A549 (cell line): Measurements from ENCODE around the gene CCDC85B.

Experiments
- CEBPB ChIP-seq, 2 experiments: fragments of >200 bp in 1 of 2; sonication (Bioruptor Twin) in 1 of 2; formaldehyde crosslinking in 1 of 2; IDR thresholded peaks; 2 replicates each; pipeline ENCODE4 v1.6.1; 2012 to 2016
- EHMT2 ChIP-seq: fragments of 200-600 bp; sonication (generic); IDR thresholded peaks from 2 replicates; pipeline ENCODE4 v1.6.1; 2016; ENCODE audit warnings: antibody characterized with exemption, low read depth, mild to moderate bottlenecking, moderate library complexity
- MAFK ChIP-seq: fragments of 450-650 bp; IDR thresholded peaks from 2 replicates; pipeline ENCODE4 v1.6.1; 2014; ENCODE audit not compliant: partially characterized antibody
- MAZ ChIP-seq: fragments of 150-350 bp; IDR thresholded peaks from 2 replicates; pipeline ENCODE4 v1.6.1; 2014; ENCODE audit warnings: antibody characterized with exemption, low read depth, low read length, borderline replicate concordance
- MYC ChIP-seq: IDR thresholded peaks from 2 replicates; pipeline ENCODE4 v1.6.1; 2012; ENCODE audit warnings: mild to moderate bottlenecking, inconsistent platforms, low read length, improper control_type of control experiment, borderline replicate concordance
- NFE2L2 ChIP-seq: fragments of 150-350 bp; conservative IDR thresholded peaks from 2 replicates; pipeline ENCODE4 v1.6.1; 2014; ENCODE audit warnings: low read length
- NPAS2 ChIP-seq: fragments of 250-450 bp; sonication (Bioruptor Pico); IDR thresholded peaks from 2 replicates; pipeline ENCODE4 v1.8.0; 2022; ENCODE audit warnings: mild to moderate bottlenecking, moderate library complexity, borderline replicate concordance
- POLR2A ChIP-seq: IDR thresholded peaks from 2 replicates; pipeline ENCODE4 v1.6.1; 2012; ENCODE audit warnings: mild to moderate bottlenecking, low read length
- RFX5 ChIP-seq: fragments of 450-650 bp; IDR thresholded peaks from 2 replicates; pipeline ENCODE4 v1.7.1; 2014; ENCODE audit warnings: antibody characterized with exemption, mild to moderate bottlenecking, moderate library complexity
- TP53 ChIP-seq: fragments of 250-450 bp; sonication (Bioruptor Pico); IDR thresholded peaks from 2 replicates; pipeline ENCODE4 v1.5.0; 2021; ENCODE audit warnings: mild to moderate bottlenecking, moderate library complexity
- TF ChIP-seq, protein P1 (sequence below): fragments of >200 bp; sonication (Bioruptor Twin); formaldehyde crosslinking; IDR thresholded peaks from 3 replicates; pipeline ENCODE4 v1.5.1; 2016
- TF ChIP-seq, protein P2 (sequence below): fragments of 450-650 bp; IDR thresholded peaks from 2 replicates; pipeline ENCODE4 v1.6.1; 2014; ENCODE audit warnings: antibody characterized with exemption

DNA sequence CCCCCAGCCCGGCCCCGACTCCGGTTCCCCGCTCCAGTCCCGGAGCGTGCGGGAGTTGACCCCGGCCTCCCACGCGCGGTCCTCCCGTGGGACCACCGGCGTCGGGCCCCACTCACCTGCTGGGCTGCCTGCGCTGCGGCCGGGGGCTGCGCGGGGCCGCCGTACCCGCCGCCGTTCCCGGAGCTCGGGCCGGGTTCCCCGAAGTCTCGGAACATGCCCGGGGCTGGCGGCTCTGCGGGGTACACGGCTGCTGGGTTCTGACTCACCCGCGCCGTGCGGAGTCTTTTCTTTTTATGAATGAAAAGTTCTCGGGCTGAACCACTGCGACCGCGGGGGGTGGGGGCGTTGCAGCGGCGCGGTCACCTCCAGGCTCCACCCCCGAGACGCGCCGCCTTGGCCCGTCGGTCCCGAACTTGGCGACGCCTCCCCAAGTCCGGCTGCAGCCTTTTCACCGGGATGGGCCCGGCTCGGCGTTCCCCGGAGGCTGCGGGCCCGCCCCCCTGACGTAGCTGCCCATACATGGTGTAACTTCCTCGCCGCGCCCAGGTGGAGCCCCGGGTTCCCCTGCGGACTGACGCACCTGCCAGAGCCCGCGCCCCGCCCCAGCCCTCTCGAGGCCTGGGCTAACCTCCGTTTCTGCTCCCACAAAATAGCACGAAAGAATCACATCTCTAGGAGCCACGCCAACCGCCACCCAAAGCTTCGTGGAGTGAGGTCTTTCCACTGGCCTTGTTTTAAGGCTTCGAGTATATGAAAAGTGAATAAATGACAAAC, 9.8 kb downstream of the CCDC85B start, which contains the start of gene FOSL1:
- TF ChIP-seq, protein P1, sequence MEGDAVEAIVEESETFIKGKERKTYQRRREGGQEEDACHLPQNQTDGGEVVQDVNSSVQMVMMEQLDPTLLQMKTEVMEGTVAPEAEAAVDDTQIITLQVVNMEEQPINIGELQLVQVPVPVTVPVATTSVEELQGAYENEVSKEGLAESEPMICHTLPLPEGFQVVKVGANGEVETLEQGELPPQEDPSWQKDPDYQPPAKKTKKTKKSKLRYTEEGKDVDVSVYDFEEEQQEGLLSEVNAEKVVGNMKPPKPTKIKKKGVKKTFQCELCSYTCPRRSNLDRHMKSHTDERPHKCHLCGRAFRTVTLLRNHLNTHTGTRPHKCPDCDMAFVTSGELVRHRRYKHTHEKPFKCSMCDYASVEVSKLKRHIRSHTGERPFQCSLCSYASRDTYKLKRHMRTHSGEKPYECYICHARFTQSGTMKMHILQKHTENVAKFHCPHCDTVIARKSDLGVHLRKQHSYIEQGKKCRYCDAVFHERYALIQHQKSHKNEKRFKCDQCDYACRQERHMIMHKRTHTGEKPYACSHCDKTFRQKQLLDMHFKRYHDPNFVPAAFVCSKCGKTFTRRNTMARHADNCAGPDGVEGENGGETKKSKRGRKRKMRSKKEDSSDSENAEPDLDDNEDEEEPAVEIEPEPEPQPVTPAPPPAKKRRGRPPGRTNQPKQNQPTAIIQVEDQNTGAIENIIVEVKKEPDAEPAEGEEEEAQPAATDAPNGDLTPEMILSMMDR: no peak
- TF ChIP-seq POLR2A: peak; percentile 78
- no peak for TF ChIP-seq RFX5
- no peak for TF ChIP-seq MAZ
- 0 out of 2 replicates have a peak, but pooled peaks have one; percentile 6 for TF ChIP-seq TP53 (CRISPR knock-in tag)
- TF ChIP-seq NPAS2 (CRISPR knock-in tag): no peak
- TF ChIP-seq CEBPB (IDR thresholded peaks at IDR 0.05): no peak
- TF ChIP-seq, protein P2, sequence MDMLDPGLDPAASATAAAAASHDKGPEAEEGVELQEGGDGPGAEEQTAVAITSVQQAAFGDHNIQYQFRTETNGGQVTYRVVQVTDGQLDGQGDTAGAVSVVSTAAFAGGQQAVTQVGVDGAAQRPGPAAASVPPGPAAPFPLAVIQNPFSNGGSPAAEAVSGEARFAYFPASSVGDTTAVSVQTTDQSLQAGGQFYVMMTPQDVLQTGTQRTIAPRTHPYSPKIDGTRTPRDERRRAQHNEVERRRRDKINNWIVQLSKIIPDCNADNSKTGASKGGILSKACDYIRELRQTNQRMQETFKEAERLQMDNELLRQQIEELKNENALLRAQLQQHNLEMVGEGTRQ: no peak
- TF ChIP-seq MAFK: no peak
- no peak for TF ChIP-seq NFE2L2
- TF ChIP-seq MYC: no peak
- TF ChIP-seq EHMT2: no peak
